ENCODE measurements around the gene XPA. TPM values are rescaled to one million over a fixed set of nuclear protein-coding genes. Genes with fewer than 3 reads are reported as not detected.
"Not testable (repeated sequence)": the region's sequence is repeated elsewhere in the genome, so short reads cannot be mapped to it uniquely, and the experiment has no call there.

XPA gene
- total and polyA plus RNA-seq, 10 of the 15 experiments (the other 5 are each of a cell fraction or from before 2014, with no cell fraction given), result 6.2 to 19.9 (median 12.3) TPM

- in situ Hi-C loops (cut with MboI); SMC1A ChIA-PET (ENCODE audit: uncharacterized antibody, unreplicated experiment); H3K9ac ChIP-seq (ENCODE audit: control insufficient read depth, insufficient read depth, low read length); H3K27me3 ChIP-seq (replicated peaks in 1 of 2; ENCODE audit: control insufficient read depth in 2 of 2, insufficient read depth in 2 of 2, low read length in 1 of 2); POLR2A ChIA-PET; CTCF ChIA-PET; BruUV-seq (replicated peaks); H3K36me3 ChIP-seq (ENCODE audit: control insufficient read depth in 2 of 2, insufficient read depth in 2 of 2, low read length in 1 of 2); H3K9me3 ChIP-seq (replicated peaks; ENCODE audit: control insufficient read depth, insufficient read depth, low read length); H3K4me3 ChIP-seq; H4K20me1 ChIP-seq (ENCODE audit: control insufficient read depth, insufficient read depth); FAIRE-seq; H3K27ac ChIP-seq (ENCODE audit: control insufficient read depth, insufficient read depth); H2AFZ ChIP-seq (ENCODE audit: control insufficient read depth, low read depth, low read length); intact Hi-C loops (cut with micrococcal nuclease; ENCODE audit: unreplicated experiment); H3K79me2 ChIP-seq (ENCODE audit: control insufficient read depth, insufficient read depth, low read length); ATAC-seq; DNase-seq (ENCODE audit: low read depth, low spot score); RAD21 ChIA-PET (ENCODE audit: unreplicated experiment); H3K4me2 ChIP-seq (ENCODE audit: control insufficient read depth, insufficient read depth); H3K4me1 ChIP-seq (ENCODE audit: control insufficient read depth, insufficient read depth, low read length): not testable (repeated sequence)
- TF ChIP-seq BHLHE40 (IDR thresholded peaks at IDR 0.05; ENCODE audit: borderline replicate concordance in 1 of 2, low read depth in 2 of 2, low read length in 1 of 2), result 0 out of 4 replicates have a peak, but pooled peaks of 1 of the 2 experiments have one; percentile 14
- 14% methylated on average over 7 of the region's 7 CpGs for WGBS (ENCODE audit: insufficient coverage, insufficient replicate concordance, low lambda C conversion rate, missing lambda C conversion rate)
Measured at GRCh38 chr9:97744025-97744424, 46.9 kb upstream of the XPA start.

DNA sequence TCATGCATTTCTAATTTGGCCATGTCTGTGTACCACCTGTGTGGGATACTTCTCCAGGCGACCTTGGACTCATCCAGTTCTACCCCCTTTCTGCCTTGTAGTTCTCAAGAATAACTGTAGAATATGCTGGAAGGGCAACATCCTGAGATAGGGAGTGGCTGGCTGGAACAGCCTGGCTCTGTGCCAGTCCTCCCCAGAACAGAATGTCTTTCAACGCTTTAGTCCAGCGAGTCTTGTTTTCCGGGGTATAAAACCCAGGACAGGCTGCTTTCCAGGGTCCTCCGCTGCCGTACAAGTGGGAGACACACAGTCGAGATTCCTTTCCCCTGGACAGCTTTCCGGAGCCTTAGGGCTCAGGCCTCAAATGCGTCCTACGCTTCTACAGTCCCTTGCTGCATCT, 45.4 kb upstream of the XPA start:
- no peak for TF ChIP-seq IKZF1 (conservative IDR thresholded peaks at IDR 0.05)
- no peak overlapping the region for H3K4me3 ChIP-seq
- in situ Hi-C loops (cut with MboI) (no loop called here), intact Hi-C loops (cut with micrococcal nuclease; ENCODE audit: unreplicated experiment) (no loop called here)
- FAIRE-seq (no peak), ATAC-seq (no peak), DNase-seq (ENCODE audit: low read depth, low spot score) (no peak)
- H3K27me3 ChIP-seq (replicated peaks in 1 of 2; ENCODE audit: control insufficient read depth in 2 of 2, insufficient read depth in 2 of 2, low read length in 1 of 2), result peaks cover 0 to 3% of the 10 kb centered on the region in 2 experiments; a peak in 2 of 4 replicates
- ChIA-PET CTCF (interaction anchor here (1.1 kb wide), 1 partner anchor 8 kb away, joined by 4 read pairs; no protein-coding TSS in a partner anchor), RAD21 (ENCODE audit: unreplicated experiment) (no interaction called here), POLR2A (no interaction called here), SMC1A (ENCODE audit: uncharacterized antibody, unreplicated experiment) (no interaction called here)
- 65% methylated on average over 10 of the region's 10 CpGs for WGBS (ENCODE audit: insufficient coverage, insufficient replicate concordance, low lambda C conversion rate, missing lambda C conversion rate)
- H3K36me3 ChIP-seq (ENCODE audit: control insufficient read depth in 2 of 2, insufficient read depth in 2 of 2, low read length in 1 of 2), result no peaks in the 10 kb centered on the region; a peak in 1 of 4 replicates
- H3K9me3 ChIP-seq (replicated peaks; ENCODE audit: control insufficient read depth, insufficient read depth, low read length), result no peaks in the 10 kb centered on the region; the same call in 1 of the 3 replicates
- H3K4me1 ChIP-seq (ENCODE audit: control insufficient read depth, insufficient read depth, low read length), result no peaks in the 10 kb centered on the region
- no peak overlapping the region for H3K27ac ChIP-seq (ENCODE audit: control insufficient read depth, insufficient read depth)
- H3K9ac ChIP-seq (ENCODE audit: control insufficient read depth, insufficient read depth, low read length), result no peak overlapping the region
- no peak overlapping the region for H2AFZ ChIP-seq (ENCODE audit: control insufficient read depth, low read depth, low read length)
- H4K20me1 ChIP-seq (ENCODE audit: control insufficient read depth, insufficient read depth), result no peaks in the 10 kb centered on the region
- BruUV-seq (replicated peaks), result no TSS peak
- no peak overlapping the region for H3K4me2 ChIP-seq (ENCODE audit: control insufficient read depth, insufficient read depth)
- no peaks in the 10 kb centered on the region for H3K79me2 ChIP-seq (ENCODE audit: control insufficient read depth, insufficient read depth, low read length)

Data from GM12878 (cell line).